HG03354 (cell line): ENCODE measurements around the gene ALPI.

Source experiments
- ATAC-seq: cut with Tn5 transposase; IDR thresholded peaks from one replicate; pipeline ENCODE4 v1.9.1; 2021; ENCODE audit warnings: mild to moderate bottlenecking; ENCODE audit not compliant: unreplicated experiment, poor library complexity, severe bottlenecking

ALPI gene

DNA sequence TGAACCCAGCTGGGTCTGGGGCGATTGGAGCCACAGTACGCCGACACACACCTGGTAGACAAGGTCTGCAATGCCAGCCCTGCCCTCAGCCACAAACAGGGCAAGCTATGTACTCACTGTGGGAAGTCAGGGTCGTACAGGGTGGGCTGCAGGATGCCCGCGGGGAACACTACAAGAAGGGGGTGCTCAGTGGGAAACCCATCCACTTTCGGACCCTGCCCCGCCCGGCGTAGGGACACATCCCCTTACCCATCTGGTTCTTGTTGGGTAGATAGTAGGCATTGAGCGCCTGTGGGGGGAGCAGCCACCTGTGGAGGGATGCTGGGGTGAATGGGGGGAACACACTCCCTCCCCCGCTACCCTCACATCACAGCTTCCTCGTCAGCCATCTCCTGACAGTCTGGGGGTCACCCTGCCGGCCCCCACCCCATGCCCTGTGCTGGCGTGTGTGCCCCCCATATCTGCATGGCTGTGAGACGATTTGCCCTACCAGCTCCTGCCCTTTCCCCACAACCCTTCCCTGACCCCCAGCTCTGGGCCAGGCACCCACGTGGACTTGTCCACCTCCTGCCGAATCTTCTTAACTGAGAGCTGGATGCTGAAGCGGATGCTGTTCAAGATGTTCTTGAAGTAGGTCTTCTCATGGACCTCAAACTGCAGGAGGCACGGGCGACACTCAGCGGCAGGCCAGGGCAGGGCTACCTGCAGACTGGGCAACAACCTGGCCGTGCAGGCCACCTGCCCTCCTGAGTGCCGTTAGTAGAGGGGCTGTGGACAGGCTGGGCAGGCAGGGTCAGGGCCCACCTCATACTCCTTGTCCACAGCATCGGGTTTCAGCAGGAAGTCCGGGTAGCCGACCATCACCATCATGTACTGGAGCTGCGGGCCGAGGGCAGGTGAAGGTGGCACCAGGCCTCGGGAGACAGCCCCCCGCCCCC, 26.6 kb downstream of the ALPI start:
- no peak for ATAC-seq

DNA sequence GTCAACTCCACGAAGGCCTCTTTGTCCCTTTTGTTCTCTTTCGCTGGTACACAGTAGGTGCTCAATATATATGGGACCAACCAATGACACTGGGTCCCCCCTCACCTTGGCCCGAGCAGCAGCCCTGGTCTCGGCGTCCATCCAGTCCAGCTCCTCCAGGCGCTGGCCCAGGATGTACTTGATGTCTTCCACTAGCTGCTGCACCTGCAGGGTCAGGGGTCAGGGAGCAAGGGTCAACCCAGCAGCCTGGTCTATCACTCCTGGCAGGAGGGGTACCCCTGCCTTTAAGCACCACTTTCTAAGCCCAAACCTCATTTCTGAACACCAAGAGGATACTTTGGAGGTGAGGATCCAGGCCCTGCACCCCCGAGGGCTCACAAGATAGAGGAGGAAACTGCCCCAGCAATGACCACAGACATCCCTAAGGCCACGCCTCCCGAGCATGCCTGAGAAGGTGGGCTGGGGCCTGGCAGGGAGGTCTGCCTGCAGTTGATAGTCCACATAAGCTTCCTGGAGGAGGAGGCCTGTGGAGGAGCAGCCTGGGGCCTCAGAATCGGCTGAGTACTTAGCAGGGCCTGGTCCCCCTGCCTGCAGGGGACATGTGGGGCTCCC, 27.5 kb downstream of the ALPI start:
- ATAC-seq = no peak

DNA sequence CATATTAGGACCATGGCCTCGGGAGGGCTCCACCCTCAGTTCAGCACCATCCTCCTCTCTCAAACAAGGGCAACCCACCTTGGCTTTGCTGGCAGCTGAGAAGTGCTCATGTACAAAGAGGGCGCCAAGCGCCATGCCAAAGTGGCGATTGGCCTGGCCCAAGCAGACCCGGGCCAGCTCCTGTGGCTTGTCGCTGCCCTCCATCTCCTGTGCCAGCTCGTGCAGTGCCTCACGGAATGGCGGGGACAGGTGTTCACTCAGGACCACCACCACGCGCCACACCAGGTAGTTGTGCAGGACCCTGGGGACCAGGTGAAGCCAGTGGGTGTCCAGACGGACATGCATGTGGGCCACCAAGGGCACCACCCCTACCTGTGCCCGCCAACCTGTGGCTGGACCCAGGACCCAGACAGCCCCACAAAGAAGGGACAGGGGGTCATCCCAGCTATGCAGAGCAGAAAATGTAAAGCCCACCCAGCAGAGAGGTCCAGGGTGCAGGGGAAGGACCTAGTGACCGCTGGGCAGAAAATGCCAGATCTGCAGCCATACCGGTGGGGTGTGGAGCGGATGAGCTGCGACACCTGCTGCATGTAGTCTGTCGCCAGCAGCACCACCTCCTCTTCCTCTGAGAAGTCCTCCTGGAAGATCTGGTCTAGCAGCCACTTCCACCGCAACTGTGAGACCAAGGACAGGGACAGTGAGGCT, 28.1 kb downstream of the ALPI start:
- ATAC-seq = no peak

DNA sequence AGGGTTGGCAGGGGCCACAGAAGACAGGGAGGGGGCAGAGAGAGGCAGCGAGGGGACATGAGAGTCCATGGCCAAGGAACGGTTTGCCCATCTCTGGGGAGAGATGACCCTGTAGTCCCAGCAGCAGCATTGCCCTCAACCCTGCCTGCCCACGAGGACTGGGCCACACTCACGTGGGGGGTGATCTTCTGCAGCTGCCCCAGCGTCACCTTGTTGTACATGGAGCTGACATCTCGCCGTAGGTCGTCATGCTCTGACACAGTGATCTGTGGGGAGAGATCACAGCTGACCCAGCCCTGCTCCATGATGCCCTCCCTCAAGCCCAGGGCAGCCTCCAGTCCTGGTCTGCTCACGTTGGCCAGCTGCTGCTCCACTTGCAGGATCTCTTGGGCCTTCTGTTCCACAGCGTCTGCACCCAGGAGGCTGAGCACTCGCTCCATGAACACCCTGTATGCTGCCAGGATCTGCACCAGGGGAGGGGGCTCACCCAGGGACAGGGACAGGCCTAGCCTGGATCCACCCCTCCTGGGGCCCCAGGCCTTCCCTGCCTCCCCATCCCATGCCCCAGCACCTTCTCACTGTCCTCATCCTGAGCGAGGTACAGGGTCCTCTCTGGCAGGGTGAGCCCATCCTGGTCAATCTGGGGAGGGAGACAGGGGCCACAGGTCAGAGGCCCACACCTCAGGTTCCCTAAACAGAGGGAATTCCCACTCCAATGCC, 28.8 kb downstream of the ALPI start:
- ATAC-seq = no peak

DNA sequence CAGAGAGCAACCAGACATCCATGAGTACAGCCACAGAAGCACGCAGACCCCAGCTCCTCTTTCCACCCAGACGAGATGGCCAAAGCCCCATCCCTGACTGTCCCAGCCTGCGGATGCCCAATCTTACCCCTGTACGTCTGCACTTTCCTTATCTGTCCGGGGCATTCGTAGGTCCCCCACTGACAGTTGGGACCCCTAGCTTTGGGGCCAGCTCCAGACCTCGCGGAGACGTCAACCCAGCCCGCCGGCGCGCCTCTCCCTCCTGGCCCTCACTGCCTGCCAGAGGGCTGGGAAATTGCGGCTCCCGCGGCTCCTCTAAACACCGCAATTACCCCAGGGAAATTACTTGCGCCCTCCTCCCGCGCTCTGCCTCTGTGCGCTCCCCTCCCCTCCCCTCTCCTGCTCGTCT, 29.4 kb downstream of the ALPI start:
- ATAC-seq = no peak

DNA sequence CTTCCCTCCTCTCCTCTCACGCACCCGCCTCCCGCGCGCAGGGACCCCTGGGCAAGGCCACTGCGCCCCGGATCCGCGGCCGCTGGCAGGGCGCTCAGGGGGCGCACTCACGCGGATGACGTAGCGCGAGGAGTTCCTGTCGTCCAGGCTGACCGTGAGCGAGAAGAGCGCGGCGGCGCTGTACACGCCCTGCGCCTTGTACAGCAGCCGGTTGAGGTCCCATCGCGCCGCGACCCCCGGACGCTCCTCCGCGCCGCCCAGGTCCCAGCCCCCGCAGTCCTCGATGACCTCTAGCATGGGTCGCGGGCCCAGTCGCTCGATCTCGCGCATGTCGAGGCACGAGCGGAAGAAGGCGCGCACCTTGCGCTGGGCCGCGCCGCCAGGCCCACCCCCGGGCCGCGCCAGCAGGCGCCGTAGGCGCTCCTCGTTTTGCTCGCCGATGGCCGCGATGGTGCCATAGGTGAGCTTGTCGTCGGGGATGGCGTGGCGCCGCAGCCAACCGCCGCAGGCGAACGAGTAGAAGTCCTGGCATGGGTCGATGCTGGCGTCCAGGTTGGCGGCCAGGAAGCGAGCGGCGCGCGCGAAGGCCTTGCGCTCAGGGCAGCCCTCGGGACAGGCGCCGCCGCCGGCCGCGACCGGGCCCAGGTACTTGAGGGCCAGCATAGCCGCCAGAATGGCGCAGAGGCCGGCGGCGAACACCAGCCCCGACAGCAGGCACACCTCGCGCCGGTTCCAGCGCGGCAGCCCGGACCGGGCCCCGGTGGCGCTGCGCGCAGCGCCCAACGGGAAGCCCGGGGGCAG, 30.0 kb downstream of the ALPI start:
- no peak for ATAC-seq

DNA sequence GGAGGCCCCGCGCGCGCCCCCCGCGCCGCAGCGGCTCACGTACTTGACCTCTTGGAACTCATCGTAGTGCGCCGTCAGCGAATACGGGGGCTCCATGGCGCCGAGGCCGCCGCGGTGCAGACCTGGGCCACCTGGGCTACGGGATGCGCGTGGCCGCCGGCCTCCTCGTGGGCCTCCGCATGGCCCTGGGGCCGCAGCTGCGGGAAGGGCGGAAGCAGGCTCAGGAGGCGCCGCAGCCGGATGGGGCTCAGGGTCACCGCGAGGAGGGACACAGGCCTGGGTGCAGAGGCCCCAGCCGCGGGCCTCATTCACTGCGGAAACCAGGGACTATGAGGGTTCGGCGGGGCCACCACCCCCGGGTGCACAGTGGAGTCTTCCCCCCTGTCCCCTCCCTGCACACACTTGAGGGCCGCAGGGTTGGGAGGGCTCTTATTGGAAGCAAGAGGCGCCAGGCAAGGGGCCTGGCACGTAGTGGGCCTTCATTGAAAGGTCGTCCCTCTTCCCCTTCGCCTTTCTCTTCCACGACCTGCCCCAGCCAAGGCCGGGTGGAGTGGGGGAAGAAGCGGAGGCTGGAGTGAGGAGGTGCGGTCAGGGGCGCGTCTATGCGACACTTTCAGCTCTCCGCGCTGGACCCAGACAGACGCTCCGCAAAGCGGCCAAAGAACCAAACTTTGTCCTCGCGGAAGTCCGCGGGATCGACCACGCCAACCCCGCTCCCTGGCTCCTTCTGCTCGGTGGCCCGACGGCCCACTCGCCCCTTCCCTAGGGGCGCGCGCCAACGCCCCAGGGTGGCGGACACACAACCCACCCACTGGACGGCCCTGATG, 30.8 kb downstream of the ALPI start:
- no peak for ATAC-seq

DNA sequence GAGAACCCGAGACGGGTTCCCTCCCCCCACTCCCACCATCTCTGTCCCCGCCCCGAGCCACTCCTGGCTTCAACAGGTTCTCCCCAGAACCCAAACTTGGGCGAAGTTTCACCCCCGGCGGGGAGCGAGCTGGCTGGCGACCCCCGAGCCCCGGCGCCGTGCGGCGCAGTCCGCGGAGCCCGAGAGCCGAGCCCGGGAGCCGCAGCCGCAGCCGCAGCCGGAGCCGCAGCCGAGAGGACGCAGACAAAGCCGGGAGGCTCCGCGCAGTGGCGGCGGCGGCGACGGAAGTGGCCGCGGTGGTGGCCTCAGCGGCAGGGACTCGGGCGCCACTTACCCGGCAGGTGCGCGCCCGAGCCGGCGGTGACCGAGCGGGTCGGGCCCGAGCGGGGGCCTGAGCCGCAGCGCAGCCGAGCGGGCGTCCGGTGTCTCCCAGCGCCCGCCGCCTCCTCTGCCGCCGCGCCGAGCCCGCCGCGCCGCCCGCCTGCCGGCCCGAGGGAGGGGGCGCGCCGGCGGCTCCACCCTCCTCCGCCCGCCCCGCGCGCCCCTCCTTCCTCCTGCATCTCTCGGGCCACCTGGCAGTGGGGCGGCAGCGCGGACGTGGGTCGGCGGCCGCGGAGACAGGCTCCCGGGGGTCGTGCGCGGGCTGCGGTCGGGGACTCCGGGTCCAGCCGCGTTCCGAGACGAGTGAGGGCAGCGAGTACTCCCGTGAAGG, 31.6 kb downstream of the ALPI start, which contains the start of gene ECEL1:
ECEL1 (minus strand) TSS at position 450 of the 712 bp plus-strand sequence. CDS start 1,181 bp downstream, outside the sequence.
- no peak for ATAC-seq

DNA sequence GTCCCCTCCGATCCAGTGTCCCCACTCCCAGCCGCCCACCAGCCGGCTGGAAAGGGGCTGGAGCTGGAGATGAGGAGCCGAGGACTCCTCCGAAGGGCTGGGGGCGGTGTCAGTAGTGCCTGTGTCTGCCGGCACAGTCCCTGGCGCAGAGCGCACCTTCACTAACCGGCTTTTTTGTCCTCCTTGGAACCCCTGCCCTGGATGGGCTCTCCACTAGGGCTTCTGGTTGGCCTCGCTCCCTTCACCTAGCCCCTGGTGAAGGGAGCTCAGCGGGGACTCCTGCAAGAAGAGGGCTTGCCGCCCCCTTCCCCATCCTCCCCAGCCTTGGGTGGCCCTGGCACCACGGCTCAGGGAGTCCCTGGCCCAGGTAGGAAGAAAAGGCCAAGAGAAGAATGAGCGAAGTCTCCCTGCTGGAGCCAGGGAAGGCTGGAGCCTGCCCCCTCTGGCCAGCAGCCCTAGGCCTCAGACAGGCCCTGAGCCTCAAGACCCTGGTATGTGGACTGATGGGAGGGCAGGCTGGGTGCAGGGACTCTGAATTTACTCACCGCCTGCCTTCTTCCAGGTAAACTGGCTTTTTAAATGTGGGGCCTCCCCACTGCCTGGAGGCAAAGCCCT, 32.3 kb downstream of the ALPI start:
- no peak for ATAC-seq

DNA sequence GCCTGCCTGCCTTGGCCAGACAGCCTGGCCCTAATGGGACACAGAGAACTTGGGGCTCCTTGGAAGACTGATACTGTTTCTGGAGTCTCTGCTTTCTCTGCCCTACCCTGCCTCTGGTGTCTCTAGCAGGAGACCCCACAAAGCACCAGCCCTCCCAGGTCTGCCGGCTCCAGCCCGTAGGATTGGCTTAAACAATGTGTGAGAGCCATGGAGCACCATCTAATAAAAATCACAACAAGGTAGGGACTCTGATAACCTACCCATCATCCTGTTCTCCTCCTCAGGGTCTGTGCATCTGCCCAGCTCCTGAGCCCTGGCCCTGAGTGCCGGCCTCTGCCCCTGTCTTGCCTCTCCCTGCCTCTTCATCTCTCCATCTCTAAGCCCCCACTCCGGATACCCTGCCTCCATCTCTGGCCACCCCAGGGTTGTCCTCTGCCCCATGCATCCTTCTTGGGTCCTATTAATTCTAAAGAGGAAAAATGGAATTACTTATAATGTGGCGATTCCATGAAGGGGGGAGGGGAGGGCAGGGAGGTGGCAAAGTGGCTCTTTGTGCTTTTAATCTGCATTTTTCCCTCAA, 32.9 kb downstream of the ALPI start:
- ATAC-seq = no peak

DNA sequence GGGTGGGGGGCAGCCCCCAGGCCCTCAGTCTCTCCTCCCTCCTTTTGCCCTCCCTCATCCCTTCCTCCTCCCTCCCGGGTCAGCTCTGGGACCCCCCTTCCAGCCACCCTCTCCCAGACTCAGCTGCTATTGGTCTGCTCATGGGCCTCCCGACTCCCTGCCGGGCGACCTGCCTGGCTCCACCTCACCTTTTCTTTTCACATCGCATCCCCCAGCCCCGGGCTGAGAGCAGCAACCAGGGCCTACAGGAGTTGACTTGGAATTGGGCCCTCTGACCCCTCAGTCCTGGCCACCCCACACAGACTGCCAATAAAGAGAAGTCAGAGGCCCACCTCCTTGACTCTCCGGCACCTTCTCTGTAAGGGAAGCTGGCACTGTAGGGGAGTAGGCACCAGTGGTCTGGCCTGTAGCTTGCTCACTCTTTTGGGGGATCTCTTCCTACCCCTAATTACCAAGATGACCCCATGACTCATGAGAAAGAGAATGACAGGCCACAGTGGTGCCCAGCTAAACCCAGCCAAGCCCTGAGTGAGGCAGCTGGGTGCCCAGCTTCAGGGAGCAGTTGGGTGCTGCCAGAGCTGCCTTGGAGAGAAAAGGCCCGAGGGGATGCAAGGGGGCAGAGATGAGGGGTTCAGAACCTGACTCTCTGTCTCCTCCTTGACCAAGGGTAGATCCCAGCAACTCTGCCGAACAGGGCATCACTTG, 33.7 kb downstream of the ALPI start:
- ATAC-seq = no peak

DNA sequence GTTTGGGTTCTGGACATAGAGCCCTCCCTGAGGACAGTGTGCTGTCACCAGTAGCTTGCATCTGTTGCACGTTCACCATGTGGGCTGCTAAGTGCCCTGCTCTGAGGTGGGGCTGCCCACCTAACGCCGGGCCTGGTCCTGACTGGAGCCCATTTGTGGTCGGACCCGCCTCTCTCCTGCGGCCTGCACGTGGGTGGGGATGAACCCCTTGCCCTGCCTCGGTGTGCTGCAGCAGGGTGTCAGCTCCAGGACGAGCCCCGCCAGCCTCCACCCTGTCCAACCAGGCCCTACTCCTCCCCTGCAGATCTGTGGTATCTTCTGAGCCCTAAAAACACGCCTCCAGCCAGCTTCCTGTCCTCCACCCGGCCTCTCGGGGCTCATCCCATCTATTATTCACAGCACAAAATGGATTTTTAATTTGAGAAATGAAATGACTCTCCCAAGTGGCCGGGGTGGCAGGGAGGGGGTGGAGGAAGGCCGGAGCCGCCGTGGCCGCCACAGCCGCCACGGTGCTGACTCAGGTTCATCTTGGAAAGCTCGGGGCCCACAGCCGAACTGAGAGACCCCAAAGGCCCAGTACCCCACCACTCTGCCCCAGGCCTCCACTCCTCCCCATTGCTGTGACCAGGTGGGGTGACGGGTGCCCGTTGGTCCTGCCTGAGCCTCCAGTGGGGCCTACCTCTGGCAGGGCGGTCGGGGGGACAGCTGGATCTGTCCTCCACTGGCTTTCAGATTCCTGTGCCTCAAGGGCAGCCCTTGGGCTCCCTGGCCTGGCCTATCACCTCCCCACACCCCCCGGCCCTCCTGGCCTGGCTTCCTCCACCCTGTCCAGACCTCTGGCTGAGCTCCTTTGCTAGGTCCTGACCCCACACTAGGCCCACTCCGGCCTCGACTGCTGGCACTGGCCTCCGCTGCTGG, 34.5 kb downstream of the ALPI start:
- no peak for ATAC-seq

DNA sequence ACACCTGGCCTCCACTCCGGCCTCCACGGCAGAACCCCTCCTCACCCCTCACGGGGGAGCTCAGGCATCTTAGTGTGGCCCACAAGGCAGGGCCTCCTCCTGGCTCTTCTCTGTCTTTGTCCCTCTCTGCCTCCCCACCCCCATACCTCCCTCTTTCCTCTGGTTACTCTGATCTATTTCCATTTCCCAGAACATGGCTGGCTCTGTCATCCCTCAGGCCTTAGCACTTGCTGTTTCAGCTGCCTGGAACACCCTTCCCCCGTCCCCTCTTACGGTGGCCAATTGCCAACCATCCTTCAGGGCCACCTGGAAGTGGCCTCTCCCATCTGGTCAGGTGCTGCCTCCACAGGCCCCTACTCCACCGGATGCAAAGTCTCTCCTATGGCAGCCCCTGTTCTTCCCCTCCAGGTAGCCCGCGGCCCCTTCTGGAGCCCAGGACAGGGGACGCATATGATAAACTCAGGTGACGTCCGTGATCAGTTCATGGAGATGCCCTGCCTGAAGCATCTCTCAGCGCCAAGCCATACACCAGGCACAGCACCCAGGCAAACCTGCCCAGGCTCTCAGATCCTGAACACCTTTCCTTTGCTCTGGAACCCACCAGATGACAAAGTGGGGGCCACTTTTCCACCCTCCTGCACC, 35.3 kb downstream of the ALPI start:
- no peak for ATAC-seq

DNA sequence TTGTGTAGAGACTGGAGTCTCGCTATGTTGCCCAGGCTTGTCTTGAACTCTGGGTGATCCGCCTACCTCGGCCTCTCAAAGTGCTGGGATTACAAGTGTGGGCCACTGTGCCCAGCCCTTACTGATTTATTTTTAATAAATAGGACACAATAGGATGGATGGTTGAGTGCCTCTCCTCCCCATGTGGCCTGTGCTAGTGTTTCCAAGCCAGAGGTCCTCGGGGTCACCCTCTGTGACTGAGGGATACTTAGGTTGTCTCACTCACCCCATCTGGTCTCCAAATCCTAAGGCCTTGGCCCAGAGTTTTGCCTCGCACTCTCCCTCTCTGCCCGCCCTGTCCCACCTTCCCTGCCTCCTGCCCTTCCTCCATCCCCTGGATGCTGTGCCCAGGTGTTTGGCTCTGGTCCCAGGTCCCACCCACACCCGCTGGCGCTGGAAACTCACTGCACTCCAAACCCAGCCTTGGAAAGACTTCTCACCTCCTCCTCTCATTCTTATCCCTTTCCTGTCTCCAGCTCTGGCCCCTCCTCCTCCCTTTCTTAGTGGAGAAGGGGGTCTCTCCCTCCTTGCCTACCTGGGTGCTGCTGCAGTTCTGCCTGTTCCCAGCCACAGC, 36.4 kb downstream of the ALPI start:
- ATAC-seq = no peak
